Ovary (tissue), 9 donors: ENCODE results near the gene COL5A1. TPM values are rescaled to one million over a fixed set of nuclear protein-coding genes. Genes with fewer than 3 reads are reported as not detected.

Experiments used
- DNase-seq, 5 donors: peaks; one replicate each; pipeline ENCODE4 v3.0.0-alpha.2; 2019 to 2020
- H3K27ac ChIP-seq, 2 donors: fragments of 200-600 bp; one replicate each; pipeline versions ENCODE4 v1.5.1 to v1.8.0; 2019 to 2022
- H3K27me3 ChIP-seq: fragments of 200-600 bp; one replicate; pipeline ENCODE4 v1.8.0; 2022
- H3K36me3 ChIP-seq: fragments of 200-600 bp; sonication (generic); one replicate; pipeline ENCODE4 v1.5.1; 2019
- H3K4me1 ChIP-seq: one replicate; pipeline ENCODE4 v1.8.1; 2013; ENCODE audit warnings: mild to moderate bottlenecking, moderate library complexity; ENCODE audit not compliant: insufficient read depth
- H3K4me3 ChIP-seq: fragments of 200-600 bp; sonication (generic); one replicate; pipeline ENCODE4 v1.5.1; 2017
- H3K9me3 ChIP-seq, 2 donors: fragments of 200-600 bp in 1 of 2; sonication (generic) in 1 of 2; one replicate each; pipeline versions ENCODE4 v1.5.1 to v1.8.1; 2013 to 2019; ENCODE audit warnings: mild to moderate bottlenecking in 1 of 2, moderate library complexity in 1 of 2
- CTCF ChIP-seq, 3 donors: fragments of 450-650 bp in 2 of 3; fragments of 200-600 bp in 1 of 3; IDR thresholded peaks; one replicate each; pipeline versions ENCODE4 v1.5.1 to v1.8.0; 2016 to 2022; ENCODE audit warnings: antibody characterized with exemption in 3 of 3, mild to moderate bottlenecking in 1 of 3
- EP300 ChIP-seq: sonication (generic); formaldehyde crosslinking; IDR thresholded peaks from one replicate; pipeline ENCODE4 v1.6.1; 2017; ENCODE audit warnings: antibody characterized with exemption
- POLR2A ChIP-seq: fragments of 450-650 bp; IDR thresholded peaks from one replicate; pipeline ENCODE4 v1.6.1; 2017; ENCODE audit warnings: antibody characterized with exemption, mild to moderate bottlenecking, moderate library complexity
- WGBS, 3 donors: extraction: QIAGEN DNeasy Blood & Tissue Kit in 1 of 3; methylation state at CpG; one replicate each; pipeline versions ENCODE4 v1.1.5 to v1.1.7; 2013 to 2017; 5-methylcytosine and 5-hydroxymethylcytosine counted together
- intact Hi-C, 4 donors: fragments of 100-400 bp; cut with DNase I; formaldehyde crosslinking; loops; one replicate each; pipeline versions ENCODE4 v1.11.0 to v1.15.1; 2022 to 2023
- polyA plus RNA-seq, 2 donors: library from polyadenylated mRNA; stranded (reverse); fragments of 200-250 nt in 1 of 2; fragments of 350-450 nt in 1 of 2; fragmentation: Illumina TruSeq in 1 of 2; extraction: RNeasy Lipid Tissue Mini Kit (QIAGEN cat#74804) in 1 of 2; gene quantifications; one replicate each; pipeline ENCODE4 v1.2.3, GENCODE V29; 2013 to 2014
- total RNA-seq, 7 donors: library from RNA; depleted of rRNA in 2 of 7; stranded (reverse); fragments of >200 nt in 2 of 7; fragmentation: NEBNext Ultra II Directional in 3 of 7; extraction: Animal tissue kit (Norgen Biotek cat#: 25700) in 3 of 7; gene quantifications; one replicate each; pipeline versions ENCODE4 v1.1.0 to v1.2.4, GENCODE V29; 2016 to 2023
- donor health status: DM: no; HTN: no; CAD: no; lungs with moderate emphysema.
- donor health status: DM: no; HTN: no; CAD: no.
- donor health status: Bipolar disorder and iron deficiency.
- donor health status: DM: yes; HTN: yes; CAD: no.
- donor health status: DM: no; HTN: no; CAD: no.
- donor health status: DM: yes; HTN: yes; CAD: no.

Gene COL5A1
- total and polyA plus RNA-seq, 9 donors = 28.1 to 117 (median 54.6) TPM

GRCh38 chr9:134829356-134829937 lies 187.8 kb downstream of the COL5A1 start:
- H3K36me3 ChIP-seq = no peaks in the 10 kb centered on the region
- WGBS, 3 donors = 86 to 91% (median 89%) methylated on average over 34 to 35 of the region's 35 CpGs
- H3K4me1 ChIP-seq = no peaks in the 10 kb centered on the region
- H3K27ac ChIP-seq = no peak overlapping the region
- no peak for TF ChIP-seq CTCF (IDR thresholded peaks at IDR 0.05)
- TF ChIP-seq POLR2A = no peak
- TF ChIP-seq EP300 = no peak
- no peak for DNase-seq
- no peaks in the 10 kb centered on the region for H3K9me3 ChIP-seq
- intact Hi-C loops = no loop called here
- H3K27me3 ChIP-seq = no peaks in the 10 kb centered on the region
- H3K4me3 ChIP-seq = no peak overlapping the region

DNA sequence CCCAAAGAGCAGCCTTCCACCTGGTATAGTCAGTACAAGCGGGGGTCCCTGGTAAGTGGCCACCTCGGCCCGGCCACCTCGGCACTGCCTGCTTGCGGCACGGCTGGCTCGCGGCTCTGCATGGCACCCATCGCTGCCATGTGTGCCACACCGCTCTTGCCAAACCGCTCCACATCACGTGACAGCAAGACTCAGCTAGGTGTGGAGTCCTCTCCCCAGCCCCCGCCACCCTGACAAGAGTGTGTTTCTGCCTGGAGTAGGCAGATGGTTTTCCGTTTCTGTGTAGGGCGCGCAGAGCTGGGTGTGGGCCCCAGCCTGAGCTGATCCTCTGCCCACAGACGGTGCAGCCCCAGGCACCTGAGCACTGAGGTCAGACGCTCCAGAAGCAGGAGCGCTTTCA lies 188.5 kb downstream of the COL5A1 start:
- no peaks in the 10 kb centered on the region for H3K36me3 ChIP-seq
- H3K27me3 ChIP-seq = no peaks in the 10 kb centered on the region
- intact Hi-C loops = no loop called here
- TF ChIP-seq CTCF (IDR thresholded peaks at IDR 0.05) = no peak
- TF ChIP-seq POLR2A = no peak
- TF ChIP-seq EP300 = no peak
- DNase-seq = no peak
- no peaks in the 10 kb centered on the region for H3K9me3 ChIP-seq
- WGBS, 3 donors = 90 to 93% (median 93%) methylated on average over 17 to 19 of the region's 19 CpGs
- H3K4me3 ChIP-seq = no peak overlapping the region
- no peaks in the 10 kb centered on the region for H3K4me1 ChIP-seq
- no peak overlapping the region for H3K27ac ChIP-seq

- intact Hi-C loops = no loop called here
- TF ChIP-seq POLR2A (no peak), EP300 (no peak), CTCF (IDR thresholded peaks at IDR 0.05) (no peak)
- WGBS, 3 donors = 77 to 84% (median 78%) methylated on average over 21 of the region's 21 CpGs
- Histone ChIP-seq H3K4me3 (no peak overlapping the region), H3K27me3 (no peaks in the 10 kb centered on the region), H3K36me3 (no peaks in the 10 kb centered on the region), H3K4me1 (no peaks in the 10 kb centered on the region), H3K9me3 (no peaks in the 10 kb centered on the region), H3K27ac (no peak overlapping the region)
- DNase-seq = no peak
Observed at GRCh38 chr9:134830926-134831720, 189.5 kb downstream of the COL5A1 start.

DNA sequence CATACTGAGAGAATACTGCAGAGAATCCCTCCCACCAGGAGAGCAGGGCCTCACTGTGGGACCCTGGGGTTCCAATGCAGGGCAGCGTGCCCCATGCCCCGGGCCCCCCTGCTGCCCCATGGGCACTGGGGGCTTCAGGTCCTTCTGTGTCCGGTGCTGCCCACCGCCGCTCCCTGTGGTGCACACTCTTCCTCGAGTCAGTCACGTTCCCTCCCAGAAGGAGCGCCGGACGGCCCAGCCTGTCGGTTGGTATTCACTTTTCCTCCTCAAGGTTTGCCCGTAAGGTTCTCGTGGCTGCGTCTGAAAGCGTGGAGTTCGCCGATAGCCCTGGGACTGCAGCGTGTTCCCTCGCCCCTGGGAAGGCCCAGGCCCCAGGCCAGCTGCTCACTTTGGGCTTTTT lies 190.9 kb downstream of the COL5A1 start:
- no peaks in the 10 kb centered on the region for H3K36me3 ChIP-seq
- no peak overlapping the region for H3K4me3 ChIP-seq
- no peak for DNase-seq
- H3K9me3 ChIP-seq = no peaks in the 10 kb centered on the region
- intact Hi-C loops = no loop called here
- H3K27me3 ChIP-seq = no peaks in the 10 kb centered on the region
- no peaks in the 10 kb centered on the region for H3K4me1 ChIP-seq
- WGBS, 3 donors = 93 to 95% (median 94%) methylated on average over 19 of the region's 19 CpGs
- no peak for TF ChIP-seq CTCF (IDR thresholded peaks at IDR 0.05)
- TF ChIP-seq POLR2A = no peak
- TF ChIP-seq EP300 = no peak
- no peak overlapping the region for H3K27ac ChIP-seq
